H1 (cell line): ENCODE data around the gene IRF2BP1.

Source experiments
- EZH2 ChIP-seq: fragments of 200-600 bp; sonication (generic); IDR thresholded peaks from 2 replicates; pipeline ENCODE4 v1.7.1; 2012; ENCODE audit warnings: low read depth, mild to moderate bottlenecking, moderate library complexity, low read length, inconsistent platforms; ENCODE audit not compliant: severe bottlenecking
- JUND ChIP-seq: IDR thresholded peaks from 2 replicates; pipeline ENCODE4 v1.6.1; 2011; ENCODE audit warnings: mild to moderate bottlenecking, improper control_type of control experiment, low read length
- RBBP5 ChIP-seq: IDR thresholded peaks from 2 replicates; pipeline ENCODE4 v1.7.1; 2012; ENCODE audit warnings: low read depth, mild to moderate bottlenecking, inconsistent platforms, low read length, moderate library complexity, borderline replicate concordance
- RFX5 ChIP-seq: IDR thresholded peaks from 2 replicates; pipeline ENCODE4 v1.6.1; 2011; ENCODE audit warnings: low read depth, low read length, improper control_type of control experiment, borderline replicate concordance
- TEAD4 ChIP-seq: IDR thresholded peaks from 2 replicates; pipeline ENCODE4 v1.6.1; 2012; ENCODE audit warnings: low read depth, low read length, inconsistent platforms, mixed read lengths
- TF ChIP-seq, protein P1 (sequence below), 3 experiments: IDR thresholded peaks; 1 replicate in 2 of 3; 2 replicates in 1 of 3; pipeline versions ENCODE4 v1.5.1 to v1.6.1; 2011; ENCODE audit warnings: low read length in 3 of 3, mild to moderate bottlenecking in 3 of 3, inconsistent platforms in 2 of 3, low read depth in 1 of 3, moderate library complexity in 1 of 3; ENCODE audit not compliant: insufficient read depth in 1 of 3; ENCODE audit errors: control extremely low read depth in 1 of 3

- TF ChIP-seq JUND (no peak), EZH2 (no peak), RFX5 (no peak), RBBP5 (no peak), TEAD4 (no peak)
- TF ChIP-seq, protein P1, sequence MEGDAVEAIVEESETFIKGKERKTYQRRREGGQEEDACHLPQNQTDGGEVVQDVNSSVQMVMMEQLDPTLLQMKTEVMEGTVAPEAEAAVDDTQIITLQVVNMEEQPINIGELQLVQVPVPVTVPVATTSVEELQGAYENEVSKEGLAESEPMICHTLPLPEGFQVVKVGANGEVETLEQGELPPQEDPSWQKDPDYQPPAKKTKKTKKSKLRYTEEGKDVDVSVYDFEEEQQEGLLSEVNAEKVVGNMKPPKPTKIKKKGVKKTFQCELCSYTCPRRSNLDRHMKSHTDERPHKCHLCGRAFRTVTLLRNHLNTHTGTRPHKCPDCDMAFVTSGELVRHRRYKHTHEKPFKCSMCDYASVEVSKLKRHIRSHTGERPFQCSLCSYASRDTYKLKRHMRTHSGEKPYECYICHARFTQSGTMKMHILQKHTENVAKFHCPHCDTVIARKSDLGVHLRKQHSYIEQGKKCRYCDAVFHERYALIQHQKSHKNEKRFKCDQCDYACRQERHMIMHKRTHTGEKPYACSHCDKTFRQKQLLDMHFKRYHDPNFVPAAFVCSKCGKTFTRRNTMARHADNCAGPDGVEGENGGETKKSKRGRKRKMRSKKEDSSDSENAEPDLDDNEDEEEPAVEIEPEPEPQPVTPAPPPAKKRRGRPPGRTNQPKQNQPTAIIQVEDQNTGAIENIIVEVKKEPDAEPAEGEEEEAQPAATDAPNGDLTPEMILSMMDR (IDR thresholded peaks at IDR 0.05; ENCODE audit: control extremely low read depth in 1 of 3, insufficient read depth in 1 of 3, low read depth in 1 of 3, low read length in 3 of 3), result no peak
Observed at GRCh38 chr19:45862564-45863334, 23.2 kb downstream of the IRF2BP1 start, which contains the start of gene SYMPK.
